GM21786 (cell line): ENCODE results near the gene ALDH2.
A peak's percentile ranks its signal among the peaks of the same experiment; 100 is the strongest.
"Not testable (repeated sequence)": the region's sequence is repeated elsewhere in the genome, so short reads cannot be mapped to it uniquely, and the experiment has no call there.

Experiments
- ATAC-seq: cut with Tn5 transposase; IDR thresholded peaks from one replicate; pipeline ENCODE4 v1.9.1; 2021; ENCODE audit not compliant: unreplicated experiment

ALDH2 gene

GRCh38 chr12:111766608-111767361, at the start of gene ALDH2:
TSS of gene ALDH2 (plus strand) at chr12:111766933. CDS start at chr12:111766983, 50 bp downstream.
- peak; percentile 52 for ATAC-seq

- ATAC-seq, result not testable (repeated sequence)
Observed at GRCh38 chr12:111719316-111719715, 47.4 kb upstream of the ALDH2 start.

GRCh38 chr12:111720457-111720856, 46.3 kb upstream of the ALDH2 start:
- ATAC-seq, result no peak

- not testable (repeated sequence) for ATAC-seq
Observed at GRCh38 chr12:111723646-111724360, 42.9 kb upstream of the ALDH2 start.

- ATAC-seq, result no peak
Observed at GRCh38 chr12:111728795-111729194, 37.9 kb upstream of the ALDH2 start.

GRCh38 chr12:111730420-111730819, 36.3 kb upstream of the ALDH2 start:
- ATAC-seq, result no peak

- no peak for ATAC-seq
Observed at GRCh38 chr12:111732786-111733185, 33.9 kb upstream of the ALDH2 start.

GRCh38 chr12:111733340-111733915, 33.3 kb upstream of the ALDH2 start:
- no peak for ATAC-seq

- ATAC-seq, result not testable (repeated sequence)
Observed at GRCh38 chr12:111739524-111739923, 27.2 kb upstream of the ALDH2 start.

GRCh38 chr12:111741235-111741812, 25.4 kb upstream of the ALDH2 start:
- ATAC-seq, result no peak

- no peak for ATAC-seq
Observed at GRCh38 chr12:111745211-111745610, 21.5 kb upstream of the ALDH2 start.

GRCh38 chr12:111747333-111747732, 19.4 kb upstream of the ALDH2 start:
- no peak for ATAC-seq

GRCh38 chr12:111748151-111748672, 18.5 kb upstream of the ALDH2 start:
- no peak for ATAC-seq

GRCh38 chr12:111748867-111749266, 17.9 kb upstream of the ALDH2 start:
- ATAC-seq, result no peak

- ATAC-seq, result no peak
Observed at GRCh38 chr12:111749391-111749790, 17.3 kb upstream of the ALDH2 start.

- ATAC-seq, result no peak
Observed at GRCh38 chr12:111753144-111753881, 13.4 kb upstream of the ALDH2 start.

- no peak for ATAC-seq
Observed at GRCh38 chr12:111754671-111755070, 12.1 kb upstream of the ALDH2 start.

- no peak for ATAC-seq
Observed at GRCh38 chr12:111756196-111756595, 10.5 kb upstream of the ALDH2 start.

GRCh38 chr12:111756681-111757080, 10.1 kb upstream of the ALDH2 start:
- ATAC-seq, result no peak

- no peak for ATAC-seq
Observed at GRCh38 chr12:111757361-111758119, 9.2 kb upstream of the ALDH2 start.
